H1 (cell line): ENCODE results near the gene CSF3R. TPM values are rescaled to one million over a fixed set of nuclear protein-coding genes. Genes with fewer than 3 reads are reported as not detected.

Source experiments
- CTCF ChIA-PET: fragments of 300-600 bp; sonication (Branson Sonifier 250); formaldehyde crosslinking; loops from one replicate; lab custom pipeline; 2021; ENCODE audit not compliant: partially characterized antibody; lab: Charles Lee
- POLR2A ChIA-PET: fragments of 300-600 bp; sonication (Branson Sonifier 250); formaldehyde crosslinking; loops from one replicate; lab custom pipeline; 2021; ENCODE audit warnings: inconsistent platforms; ENCODE audit not compliant: partially characterized antibody; lab: Charles Lee
- DNase-seq, 2 experiments: peaks; one replicate each; pipeline versions ENCODE4 v3.0.0 to v3.0.0-alpha.2; 2010 to 2022; ENCODE audit warnings: low spot score in 2 of 2, low read depth in 1 of 2, mixed read lengths in 1 of 2
- FAIRE-seq: peaks from 2 replicates; lab custom pipeline; 2011; peaks lifted over from hg19 to GRCh38; lab: Jason Lieb, UNC
- H2AFZ ChIP-seq: 2 replicates; pipeline ENCODE4 v1.8.1; 2012; ENCODE audit warnings: low read length, inconsistent platforms
- H2AK5ac ChIP-seq: 2 replicates; pipeline ENCODE4 v1.6.1; 2013; ENCODE audit warnings: low read depth, low read length
- H2BK120ac ChIP-seq: replicated peaks from 2 replicates; pipeline ENCODE3; 2013; ENCODE audit warnings: low read depth, low read length, inconsistent platforms
- H2BK12ac ChIP-seq: 2 replicates; pipeline ENCODE4 v1.6.1; 2013; ENCODE audit warnings: low read depth, low read length
- H2BK15ac ChIP-seq: 2 replicates; pipeline ENCODE4 v1.6.1; 2013; ENCODE audit warnings: low read length
- H2BK20ac ChIP-seq: 2 replicates; pipeline ENCODE4 v1.6.1; 2013; ENCODE audit warnings: low read length
- H2BK5ac ChIP-seq: 2 replicates; pipeline ENCODE4 v1.6.1; 2013; ENCODE audit warnings: low read depth, low read length
- H3K14ac ChIP-seq: 2 replicates; pipeline ENCODE4 v1.6.1; 2013; ENCODE audit warnings: inconsistent platforms; ENCODE audit not compliant: insufficient read length
- H3K18ac ChIP-seq: 2 replicates; pipeline ENCODE4 v1.6.1; 2013; ENCODE audit warnings: low read length; ENCODE audit errors: extremely low read depth
- H3K23ac ChIP-seq: 2 replicates; pipeline ENCODE4 v1.6.1; 2013; ENCODE audit warnings: inconsistent platforms; ENCODE audit not compliant: insufficient read length
- H3K23me2 ChIP-seq: 2 replicates; pipeline ENCODE4 v1.6.1; 2013; ENCODE audit warnings: low read depth, low read length
- H3K27ac ChIP-seq: 2 replicates; pipeline ENCODE4 v1.6.1; 2011; ENCODE audit warnings: low read depth, low read length, inconsistent platforms
- H3K27me3 ChIP-seq, 4 experiments: replicated peaks in 1 of 4; 1 replicate in 1 of 4; 2 replicates in 3 of 4; pipeline versions ENCODE4 v1.6.1 to v1.8.1; 2011 to 2013; ENCODE audit warnings: low read length in 3 of 4, mild to moderate bottlenecking in 3 of 4, inconsistent platforms in 2 of 4, mixed read lengths in 2 of 4, moderate library complexity in 1 of 4; ENCODE audit not compliant: control insufficient read depth in 3 of 4, insufficient read depth in 3 of 4; ENCODE audit errors: extremely low read depth in 1 of 4
- H3K36me3 ChIP-seq, 4 experiments: 2 replicates each; pipeline versions ENCODE4 v1.6.1 to v1.8.1; 2011 to 2013; ENCODE audit warnings: mild to moderate bottlenecking in 4 of 4, low read length in 3 of 4, moderate library complexity in 2 of 4, control low read depth in 1 of 4, inconsistent platforms in 1 of 4; ENCODE audit not compliant: insufficient read depth in 4 of 4, control insufficient read depth in 2 of 4
- H3K4ac ChIP-seq: replicated peaks from 2 replicates; pipeline ENCODE3; 2013; ENCODE audit warnings: low read length, low read depth, mixed read lengths, inconsistent platforms; ENCODE audit not compliant: insufficient read length
- H3K4me1 ChIP-seq, 4 experiments: replicated peaks in 1 of 4; 1 replicate in 1 of 4; 2 replicates in 3 of 4; pipeline versions ENCODE4 v1.6.1 to v1.8.1; 2011 to 2013; ENCODE audit warnings: low read length in 3 of 4, inconsistent platforms in 2 of 4, mixed read lengths in 1 of 4; ENCODE audit not compliant: insufficient read depth in 4 of 4, control insufficient read depth in 3 of 4
- H3K4me2 ChIP-seq, 2 experiments: 2 replicates each; pipeline versions ENCODE4 v1.6.1 to v1.8.1; 2011 to 2013; ENCODE audit warnings: low read depth in 2 of 2, low read length in 2 of 2, control low read depth in 1 of 2, inconsistent platforms in 1 of 2, mild to moderate bottlenecking in 1 of 2; ENCODE audit not compliant: insufficient read depth in 1 of 2
- H3K4me3 ChIP-seq, 4 experiments: fragments of 200-600, 300-600 bp in 1 of 4; sonication (generic), shearing (Covaris generic), sonication (Bioruptor Twin) in 1 of 4; 2 replicates each; pipeline versions ENCODE4 v1.5.1 to v1.8.1; 2011 to 2016; ENCODE audit warnings: low read length in 4 of 4, low read depth in 3 of 4, control low read depth in 2 of 4, inconsistent platforms in 2 of 4, mild to moderate bottlenecking in 2 of 4, mixed read lengths in 1 of 4, moderate library complexity in 1 of 4; ENCODE audit not compliant: insufficient read depth in 2 of 4; ENCODE audit errors: extremely low read depth in 1 of 4
- H3K56ac ChIP-seq: replicated peaks from 2 replicates; pipeline ENCODE3; 2013; ENCODE audit warnings: low read depth, mild to moderate bottlenecking, mixed read lengths, low read length, inconsistent platforms; ENCODE audit not compliant: insufficient read length
- H3K79me1 ChIP-seq: 2 replicates; pipeline ENCODE4 v1.6.1; 2013; ENCODE audit warnings: low read depth, low read length, control low read depth
- H3K79me2 ChIP-seq, 2 experiments: 2 replicates each; pipeline versions ENCODE4 v1.6.1 to v1.8.1; 2012 to 2013; ENCODE audit warnings: low read length in 2 of 2, mild to moderate bottlenecking in 2 of 2, inconsistent platforms in 1 of 2; ENCODE audit not compliant: insufficient read depth in 2 of 2, control insufficient read depth in 1 of 2
- H3K9ac ChIP-seq, 4 experiments: replicated peaks in 1 of 4; 1 replicate in 1 of 4; 2 replicates in 3 of 4; pipeline versions ENCODE4 v1.6.1 to v1.8.1; 2011 to 2013; ENCODE audit warnings: low read depth in 3 of 4, low read length in 3 of 4, control low read depth in 2 of 4, mild to moderate bottlenecking in 2 of 4, moderate library complexity in 2 of 4, inconsistent platforms in 1 of 4; ENCODE audit errors: extremely low read depth in 1 of 4
- H3K9me3 ChIP-seq, 2 experiments: 2 replicates each; pipeline versions ENCODE4 v1.6.1 to v1.8.1; 2012 to 2013; ENCODE audit warnings: mild to moderate bottlenecking in 2 of 2, moderate library complexity in 2 of 2, control low read depth in 1 of 2, inconsistent platforms in 1 of 2, low read depth in 1 of 2, low read length in 1 of 2, mixed read lengths in 1 of 2; ENCODE audit not compliant: insufficient read depth in 2 of 2
- H4K20me1 ChIP-seq, 2 experiments: replicated peaks in 1 of 2; 2 replicates each; pipeline versions ENCODE3 to v1.8.1; 2011 to 2013; ENCODE audit warnings: inconsistent platforms in 2 of 2, low read length in 2 of 2, mild to moderate bottlenecking in 1 of 2; ENCODE audit not compliant: insufficient read depth in 2 of 2, control insufficient read depth in 1 of 2
- H4K5ac ChIP-seq: 2 replicates; pipeline ENCODE4 v1.6.1; 2013; ENCODE audit warnings: low read length, low read depth, mixed read lengths, inconsistent platforms; ENCODE audit not compliant: insufficient read length
- H4K8ac ChIP-seq: 2 replicates; pipeline ENCODE4 v1.8.0; 2013; ENCODE audit warnings: mild to moderate bottlenecking, moderate library complexity, low read length, inconsistent platforms; ENCODE audit not compliant: insufficient read depth; ENCODE audit errors: extremely low read depth
- H4K91ac ChIP-seq: replicated peaks from 2 replicates; pipeline ENCODE3; 2013; ENCODE audit warnings: low read length, mixed read lengths, inconsistent platforms; ENCODE audit not compliant: insufficient read length
- BCL11A ChIP-seq, 2 experiments: IDR thresholded peaks; one replicate each; pipeline ENCODE4 v1.6.1; 2011; ENCODE audit warnings: low read depth in 2 of 2, low read length in 2 of 2, mild to moderate bottlenecking in 2 of 2
- CTCF ChIP-seq, 3 experiments: IDR thresholded peaks; 1 replicate in 2 of 3; 2 replicates in 1 of 3; pipeline versions ENCODE4 v1.5.1 to v1.6.1; 2011; ENCODE audit warnings: low read length in 3 of 3, mild to moderate bottlenecking in 3 of 3, inconsistent platforms in 2 of 3, low read depth in 1 of 3, moderate library complexity in 1 of 3; ENCODE audit not compliant: insufficient read depth in 1 of 3; ENCODE audit errors: control extremely low read depth in 1 of 3
- E2F6 ChIP-seq: IDR thresholded peaks from 2 replicates; pipeline ENCODE4 v1.6.1; 2012; ENCODE audit warnings: inconsistent platforms
- JUND ChIP-seq: IDR thresholded peaks from 2 replicates; pipeline ENCODE4 v1.6.1; 2011; ENCODE audit warnings: mild to moderate bottlenecking, improper control_type of control experiment, low read length
- MAX ChIP-seq: IDR thresholded peaks from 2 replicates; pipeline ENCODE4 v1.6.1; 2012; ENCODE audit warnings: inconsistent platforms
- NANOG ChIP-seq: IDR thresholded peaks from 2 replicates; pipeline ENCODE4 v1.6.1; 2011; ENCODE audit warnings: low read length, low read depth, mild to moderate bottlenecking, inconsistent platforms; ENCODE audit not compliant: insufficient read depth, poor library complexity, severe bottlenecking
- POLR2A ChIP-seq, 2 experiments: IDR thresholded peaks; 1 replicate in 1 of 2; 2 replicates in 1 of 2; pipeline ENCODE4 v1.6.1; 2011; ENCODE audit warnings: low read depth in 2 of 2, low read length in 2 of 2, mild to moderate bottlenecking in 2 of 2; ENCODE audit errors: control extremely low read depth in 1 of 2
- POU5F1 ChIP-seq: IDR thresholded peaks from 2 replicates; pipeline ENCODE4 v1.6.1; 2011; ENCODE audit warnings: low read depth, mild to moderate bottlenecking, low read length, moderate library complexity
- SP1 ChIP-seq: IDR thresholded peaks from 2 replicates; pipeline ENCODE4 v1.6.1; 2011; ENCODE audit warnings: low read depth, low read length
- SP4 ChIP-seq: IDR thresholded peaks from 2 replicates; pipeline ENCODE4 v1.6.1; 2012; ENCODE audit warnings: low read length, inconsistent platforms
- SUZ12 ChIP-seq: fragments of 200-600 bp; sonication (generic); IDR thresholded peaks from 2 replicates; pipeline ENCODE4 v1.6.1; 2012; ENCODE audit warnings: mild to moderate bottlenecking, inconsistent platforms, low read length, moderate library complexity, mixed read lengths
- TCF12 ChIP-seq: IDR thresholded peaks from 2 replicates; pipeline ENCODE4 v1.6.1; 2011; ENCODE audit warnings: low read depth, mild to moderate bottlenecking, low read length
- WGBS, 2 experiments: shearing (Covaris generic) in 1 of 2; methylation state at CpG; one replicate each; pipeline versions ENCODE4 v1.1.6 to v1.1.7; 2013 to 2015; ENCODE audit warnings: low lambda C conversion rate in 2 of 2, mixed read lengths in 2 of 2, inconsistent platforms in 1 of 2, low coverage in 1 of 2, missing lambda C conversion rate in 1 of 2; ENCODE audit not compliant: insufficient replicate concordance in 2 of 2, insufficient coverage in 1 of 2, insufficient read length in 1 of 2; ENCODE audit errors: extremely low coverage in 1 of 2, missing lambda C conversion rate in 1 of 2; 5-methylcytosine and 5-hydroxymethylcytosine counted together
- polyA plus RNA-seq, 7 experiments: library from polyadenylated mRNA; depleted of rRNA in 3 of 7; stranded (reverse) in 5 of 7; unstranded in 2 of 7; fragments of >200 nt in 5 of 7; fragments of 200-250 nt in 2 of 7; gene quantifications; 1 replicate in 5 of 7; 2 replicates in 1 of 7; 4 replicates in 1 of 7; pipeline versions ENCODE4 v1.2.1 to v1.2.3, GENCODE V29; 2011 to 2013; ENCODE audit warnings: missing spikeins in 2 of 7, mixed read lengths in 2 of 7
- total RNA-seq: library from RNA; stranded (reverse); fragmentation: NEBNext Ultra II Directional; extraction: Animal tissue kit (Norgen Biotek cat#: 25700); gene quantifications from 2 replicates; pipeline ENCODE4 v1.2.1, GENCODE V29; 2021

Gene CSF3R
- total and polyA plus RNA-seq, 2 of the 8 experiments (the other 6 are each of a cell fraction or from before 2014, with no cell fraction given) = not detected

GRCh38 chr1:36419140-36419539 lies 63.6 kb downstream of the CSF3R start:
- no peaks in the 10 kb centered on the region for H3K4me1 ChIP-seq
- no peak overlapping the region for H4K91ac ChIP-seq
- H3K27me3 ChIP-seq = no peaks in the 10 kb centered on the region
- H4K8ac ChIP-seq = no peak overlapping the region
- H3K79me1 ChIP-seq = no peaks in the 10 kb centered on the region
- H3K27ac ChIP-seq = no peak overlapping the region
- H2BK15ac ChIP-seq = no peak overlapping the region
- H3K9me3 ChIP-seq = no peaks in the 10 kb centered on the region
- FAIRE-seq = no peak
- no peak overlapping the region for H3K4me3 ChIP-seq
- H3K14ac ChIP-seq = no peak overlapping the region
- no peaks in the 10 kb centered on the region for H3K79me2 ChIP-seq
- H3K18ac ChIP-seq = no peak overlapping the region
- H2BK12ac ChIP-seq = no peak overlapping the region
- no peak overlapping the region for H3K9ac ChIP-seq
- no peaks in the 10 kb centered on the region for H3K23me2 ChIP-seq
- no peak overlapping the region for H3K4ac ChIP-seq
- CTCF ChIA-PET = interaction anchor here (0.6 to 4.0 kb wide), 18 partner anchors 10 to 585 kb away, joined by 3 to 21 read pairs (median 4); partner anchors contain the start of gene SH3D21
- WGBS, 2 experiments = 91% methylated on average over 3 of the region's 3 CpGs; no CpG with 5 or more reads in 1 of the 2 experiments
- H4K5ac ChIP-seq = no peak overlapping the region
- H2BK5ac ChIP-seq = no peak overlapping the region
- H2AFZ ChIP-seq = no peak overlapping the region
- H3K36me3 ChIP-seq = no peaks in the 10 kb centered on the region
- H2BK20ac ChIP-seq = no peak overlapping the region
- no peak for DNase-seq
- no peak overlapping the region for H2AK5ac ChIP-seq
- no peak overlapping the region for H3K23ac ChIP-seq
- no peaks in the 10 kb centered on the region for H4K20me1 ChIP-seq
- POLR2A ChIA-PET = interaction anchor here (0.9 to 3.3 kb wide), 3 partner anchors 14 to 32 kb away, joined by 3 to 18 read pairs (median 3); partner anchors contain the start of gene LSM10
- no peak overlapping the region for H3K56ac ChIP-seq
- H2BK120ac ChIP-seq = no peak overlapping the region
- no peak overlapping the region for H3K4me2 ChIP-seq
- TF ChIP-seq TCF12 = no peak
- no peak for TF ChIP-seq SP1
- no peak for TF ChIP-seq POLR2A (IDR thresholded peaks at IDR 0.05; ENCODE audit: control extremely low read depth in 1 of 2, low read depth in 2 of 2, low read length in 2 of 2)
- no peak for TF ChIP-seq CTCF (IDR thresholded peaks at IDR 0.05; ENCODE audit: control extremely low read depth in 1 of 3, insufficient read depth in 1 of 3, low read depth in 1 of 3, low read length in 3 of 3)
- TF ChIP-seq SUZ12 = no peak
- TF ChIP-seq BCL11A (IDR thresholded peaks at IDR 0.05; ENCODE audit: low read depth in 2 of 2, low read length in 2 of 2) = no peak
- TF ChIP-seq MAX = no peak
- TF ChIP-seq E2F6 = no peak
- no peak for TF ChIP-seq NANOG
- no peak for TF ChIP-seq SP4
- no peak for TF ChIP-seq JUND
- TF ChIP-seq POU5F1 = no peak
